Bronchial epithelial cell (primary cell): ENCODE data around the gene CANT1. TPM values are rescaled to one million over a fixed set of nuclear protein-coding genes. Genes with fewer than 3 reads are reported as not detected.
A peak's percentile ranks its signal among the peaks of the same experiment; 100 is the strongest.
"Not testable (repeated sequence)": the region's sequence is repeated elsewhere in the genome, so short reads cannot be mapped to it uniquely, and the experiment has no call there.

Experiments used
- DNase-seq: peaks from one replicate; pipeline ENCODE4 v3.0.0-alpha.2; 2010; ENCODE audit warnings: low read depth
- FAIRE-seq: peaks from 2 replicates; lab custom pipeline; 2011; peaks lifted over from hg19 to GRCh38; lab: Jason Lieb, UNC
- H3K27me3 ChIP-seq: 2 replicates; pipeline ENCODE4 v1.5.1; 2011; ENCODE audit warnings: low read length; ENCODE audit not compliant: control insufficient read depth, insufficient read depth
- H3K36me3 ChIP-seq: 2 replicates; pipeline ENCODE4 v1.5.1; 2011; ENCODE audit warnings: low read length; ENCODE audit not compliant: control insufficient read depth, insufficient read depth
- H3K4me3 ChIP-seq: 2 replicates; pipeline ENCODE4 v1.5.1; 2011; ENCODE audit warnings: mild to moderate bottlenecking, low read depth, low read length, control low read depth
- total RNA-seq: library from RNA; depleted of rRNA; stranded (reverse); fragments of >200 nt; gene quantifications from 2 replicates; pipeline ENCODE4 v1.2.1, GENCODE V29; 2014
- TF ChIP-seq, protein P1 (sequence below): IDR thresholded peaks from 2 replicates; pipeline ENCODE4 v1.5.1; 2011; ENCODE audit warnings: mild to moderate bottlenecking, moderate library complexity, low read length, control low read depth, inconsistent platforms; ENCODE audit not compliant: insufficient read depth, severe bottlenecking

CANT1 gene
- total RNA-seq, 1 donor from 2014 or later: 60.0 TPM

DNA sequence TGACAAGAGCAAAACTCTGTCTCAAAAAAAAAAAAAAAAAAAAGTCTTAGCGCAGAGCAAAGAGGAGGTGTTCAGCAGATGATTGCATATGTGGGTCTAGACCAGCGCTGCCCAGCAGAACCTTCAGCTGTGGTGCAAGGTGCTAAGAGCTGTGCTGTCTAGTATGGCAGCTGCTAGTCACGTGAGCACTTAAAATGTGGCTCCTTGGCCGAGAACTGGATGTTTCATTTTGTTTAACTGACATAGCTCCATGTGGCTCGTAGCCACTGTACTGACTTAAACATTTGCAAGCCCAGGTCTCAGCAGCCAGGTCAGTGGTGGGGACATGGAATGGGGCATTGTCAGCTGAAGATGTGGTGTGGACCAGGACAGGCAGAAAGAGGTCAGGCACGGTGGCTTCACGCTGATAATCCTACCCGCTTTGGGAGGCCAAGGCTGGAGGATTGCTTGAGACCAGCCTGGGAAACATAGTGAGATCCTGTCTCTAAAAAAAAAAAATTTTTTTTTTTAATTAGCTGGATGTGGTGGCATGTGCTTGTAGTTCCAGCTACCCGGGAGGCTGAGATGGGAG lies 23.6 kb upstream of the CANT1 start:
- FAIRE-seq (no peak), DNase-seq (no peak)
- TF ChIP-seq, protein P1, sequence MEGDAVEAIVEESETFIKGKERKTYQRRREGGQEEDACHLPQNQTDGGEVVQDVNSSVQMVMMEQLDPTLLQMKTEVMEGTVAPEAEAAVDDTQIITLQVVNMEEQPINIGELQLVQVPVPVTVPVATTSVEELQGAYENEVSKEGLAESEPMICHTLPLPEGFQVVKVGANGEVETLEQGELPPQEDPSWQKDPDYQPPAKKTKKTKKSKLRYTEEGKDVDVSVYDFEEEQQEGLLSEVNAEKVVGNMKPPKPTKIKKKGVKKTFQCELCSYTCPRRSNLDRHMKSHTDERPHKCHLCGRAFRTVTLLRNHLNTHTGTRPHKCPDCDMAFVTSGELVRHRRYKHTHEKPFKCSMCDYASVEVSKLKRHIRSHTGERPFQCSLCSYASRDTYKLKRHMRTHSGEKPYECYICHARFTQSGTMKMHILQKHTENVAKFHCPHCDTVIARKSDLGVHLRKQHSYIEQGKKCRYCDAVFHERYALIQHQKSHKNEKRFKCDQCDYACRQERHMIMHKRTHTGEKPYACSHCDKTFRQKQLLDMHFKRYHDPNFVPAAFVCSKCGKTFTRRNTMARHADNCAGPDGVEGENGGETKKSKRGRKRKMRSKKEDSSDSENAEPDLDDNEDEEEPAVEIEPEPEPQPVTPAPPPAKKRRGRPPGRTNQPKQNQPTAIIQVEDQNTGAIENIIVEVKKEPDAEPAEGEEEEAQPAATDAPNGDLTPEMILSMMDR: no peak
- Histone ChIP-seq H3K27me3 (peaks cover 7% of the 10 kb centered on the region), H3K36me3 (no peaks in the 10 kb centered on the region), H3K4me3 (no peak overlapping the region)

DNA sequence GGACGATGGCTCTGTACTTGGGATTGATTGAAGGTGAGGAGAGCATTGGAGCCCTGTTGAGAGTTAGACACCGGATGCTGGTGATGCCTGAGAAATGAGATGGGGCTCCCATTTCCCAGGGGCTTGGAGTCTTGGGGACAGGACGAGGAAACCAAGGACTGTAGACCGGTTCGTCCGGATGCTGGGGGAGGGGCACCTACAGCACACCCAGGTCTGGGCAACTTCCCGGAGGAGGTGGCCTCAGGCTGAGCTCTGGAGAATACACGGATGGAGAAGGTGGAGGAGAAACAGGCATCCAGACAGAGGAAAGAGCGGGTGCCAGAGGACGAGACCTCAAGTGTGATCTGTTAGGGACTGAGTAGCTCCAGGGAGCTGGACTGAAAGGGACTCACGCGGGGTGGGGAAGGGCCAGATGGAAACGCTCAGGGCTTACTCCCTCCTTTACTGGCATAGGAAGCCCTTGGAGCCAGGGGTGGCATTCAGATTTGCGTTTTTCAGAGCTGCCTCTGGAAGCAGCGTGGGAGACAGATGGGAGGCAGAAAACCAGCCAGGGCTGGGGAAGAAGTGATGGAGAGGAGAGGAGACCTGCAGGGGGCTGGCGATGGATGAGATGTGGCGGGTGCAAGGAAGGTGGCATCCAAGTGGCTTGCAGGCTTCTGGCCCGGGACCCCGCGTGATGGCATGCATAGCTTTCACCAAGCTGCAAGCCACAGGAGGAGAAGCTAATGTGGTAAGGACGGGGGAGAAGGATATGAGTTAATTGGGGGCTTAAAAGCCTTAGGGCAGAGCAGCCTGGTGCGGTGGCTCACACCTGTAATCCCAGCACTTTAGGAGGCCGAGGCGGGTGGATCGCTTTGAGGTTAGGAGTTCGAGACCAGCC lies 22.7 kb upstream of the CANT1 start:
- DNase-seq: no peak
- no peak for FAIRE-seq
- Histone ChIP-seq H3K4me3 (no peak overlapping the region), H3K27me3 (peaks cover 12% of the 10 kb centered on the region), H3K36me3 (no peaks in the 10 kb centered on the region)
- TF ChIP-seq, protein P1: no peak

DNA sequence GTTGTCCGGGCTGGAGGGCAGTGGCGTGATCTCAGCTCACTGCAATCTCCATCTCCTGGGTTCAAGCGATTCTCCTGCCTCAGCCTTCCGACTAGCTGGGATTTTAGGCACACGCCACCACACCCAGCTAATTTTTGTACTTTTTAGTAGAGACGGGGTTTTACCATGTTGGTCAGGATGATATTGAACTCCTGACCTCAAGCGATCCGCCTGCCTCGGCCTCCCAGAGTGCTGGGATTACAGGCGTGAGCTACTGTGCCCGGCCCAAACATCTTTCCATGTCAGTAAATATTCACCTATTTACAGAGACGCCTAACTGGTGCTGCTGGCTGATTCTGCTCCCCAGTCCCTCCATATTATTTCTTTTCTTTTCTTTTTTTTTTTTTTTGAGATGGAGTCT lies 21.1 kb upstream of the CANT1 start:
- DNase-seq, H3K4me3 ChIP-seq, FAIRE-seq, H3K36me3 ChIP-seq: not testable (repeated sequence)
- peaks cover 12% of the 10 kb centered on the region for H3K27me3 ChIP-seq

DNA sequence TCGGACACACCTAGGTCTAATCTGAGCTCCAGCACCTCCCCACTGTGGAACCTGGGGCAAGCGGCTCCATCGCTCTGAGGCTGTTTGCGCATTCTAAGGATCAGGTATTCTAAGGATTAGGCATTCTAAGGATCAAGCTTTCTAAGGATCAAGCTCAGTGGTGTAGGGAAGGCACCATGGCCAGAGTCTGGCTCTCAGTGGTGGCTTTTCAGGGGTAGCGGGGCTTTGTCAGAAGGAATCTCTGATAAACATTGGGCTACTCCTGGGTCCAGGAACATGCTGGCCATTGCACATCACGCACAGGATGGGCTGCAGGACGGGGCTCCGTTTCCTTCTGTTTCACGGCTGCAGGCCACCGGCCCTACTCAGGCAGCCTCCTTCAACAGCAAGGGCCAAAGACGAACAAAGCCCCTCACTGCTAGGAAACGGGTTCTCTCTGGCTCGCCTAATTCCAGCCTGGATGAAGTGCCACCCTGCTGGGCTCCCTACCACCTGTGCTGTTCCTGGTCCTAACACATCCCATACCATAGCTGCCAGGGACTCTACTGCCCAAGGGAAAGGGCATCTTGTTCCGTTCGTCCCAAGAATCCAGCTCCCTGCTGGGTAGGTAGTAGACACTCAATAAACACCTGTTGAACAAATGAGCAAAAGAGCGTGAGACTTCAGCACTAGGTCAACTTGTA lies 19.9 kb upstream of the CANT1 start:
- Histone ChIP-seq H3K27me3 (peaks cover 12% of the 10 kb centered on the region), H3K4me3 (no peak overlapping the region), H3K36me3 (no peaks in the 10 kb centered on the region)
- no peak for DNase-seq
- TF ChIP-seq, protein P1: no peak
- peak; percentile 66 for FAIRE-seq

DNA sequence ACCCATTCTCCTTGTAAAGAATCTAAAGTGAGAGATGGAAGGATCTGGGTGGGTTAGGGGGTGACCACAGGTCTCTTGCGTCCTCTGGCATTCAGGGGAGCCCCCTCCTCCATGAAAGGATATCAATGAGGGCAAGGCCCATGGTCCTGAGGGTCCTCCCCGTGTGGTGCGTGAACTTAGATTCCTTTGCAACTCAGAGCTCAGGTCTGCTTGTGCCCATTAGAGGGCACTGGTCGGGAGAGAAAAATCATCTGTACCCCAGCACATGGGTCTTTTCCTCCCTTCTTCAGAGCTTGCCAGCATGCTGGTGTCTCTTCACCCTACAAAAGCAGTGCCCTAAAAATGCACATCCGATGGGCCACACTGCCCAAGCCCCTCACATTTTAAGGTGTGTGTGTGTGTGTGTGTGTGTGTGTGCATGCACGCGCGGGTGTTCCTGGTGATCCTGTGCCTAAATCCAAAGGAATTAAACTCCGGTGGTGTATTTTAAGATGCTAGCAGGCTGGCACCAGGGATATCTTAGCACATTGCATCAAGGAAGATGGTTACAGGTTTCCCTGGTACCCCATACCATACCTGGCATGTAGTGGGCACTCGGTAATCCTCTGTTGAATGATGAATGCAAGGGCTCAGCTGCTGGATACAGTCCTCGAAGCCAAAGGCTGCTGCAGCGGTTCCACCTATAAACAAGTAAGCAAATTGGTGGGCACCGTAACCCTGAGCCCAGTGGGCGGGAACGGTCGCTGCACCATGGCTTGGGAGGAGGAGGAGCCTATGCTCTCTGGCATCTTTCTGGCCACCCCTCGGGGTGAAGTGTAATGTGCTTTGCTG lies 19.1 kb upstream of the CANT1 start:
- FAIRE-seq (no peak), DNase-seq (no peak)

More for the DNA sequence above, 19.1 kb upstream of the CANT1 start:
- Histone ChIP-seq H3K36me3 (no peaks in the 10 kb centered on the region), H3K4me3 (no peak overlapping the region), H3K27me3 (peaks cover 12% of the 10 kb centered on the region)
- TF ChIP-seq, protein P1: peak; percentile 42
